NT2/D1 (cell line): ENCODE data around the gene CSNK1G1.

Experiments
- SUZ12 ChIP-seq: IDR thresholded peaks from 2 replicates; pipeline ENCODE4 v1.6.1; 2011; ENCODE audit not compliant: insufficient read length, insufficient read depth; ENCODE audit errors: extremely low read depth
- YY1 ChIP-seq: IDR thresholded peaks from 2 replicates; pipeline ENCODE4 v1.6.1; 2011; ENCODE audit not compliant: insufficient read length, insufficient read depth
- ZNF274 ChIP-seq: IDR thresholded peaks from 2 replicates; pipeline ENCODE4 v1.6.1; 2011; ENCODE audit warnings: mild to moderate bottlenecking, low read depth, low read length

GRCh38 chr15:64222573-64223366 lies 133.2 kb downstream of the CSNK1G1 start:
- TF ChIP-seq YY1 (no peak), ZNF274 (no peak), SUZ12 (no peak)
